ENCODE data around the gene DCHS1.

The DCHS1 gene

GRCh38 chr11:6648501-6648900 lies 7.1 kb downstream of the DCHS1 start:
- no peak for DNase-seq (ENCODE audit: low spot score)
- FAIRE-seq = no peak

GRCh38 chr11:6647836-6648235 lies 7.8 kb downstream of the DCHS1 start:
- no peak for DNase-seq (ENCODE audit: low spot score)
- no peak for FAIRE-seq

GRCh38 chr11:6646918-6647679 lies 8.5 kb downstream of the DCHS1 start:
- FAIRE-seq (no peak), DNase-seq (ENCODE audit: low spot score) (no peak)

- DNase-seq (ENCODE audit: low spot score) = no peak
- no peak for FAIRE-seq
These were observed 9.1 kb downstream of the DCHS1 start for GRCh38 chr11:6646576-6646917.

- DNase-seq (ENCODE audit: low spot score) = no peak
- FAIRE-seq = no peak
These were observed 9.5 kb downstream of the DCHS1 start for GRCh38 chr11:6646071-6646470.

- no peak for FAIRE-seq
- no peak for DNase-seq (ENCODE audit: low spot score)
These were observed 12.7 kb downstream of the DCHS1 start for GRCh38 chr11:6642957-6643356.

GRCh38 chr11:6640985-6641701 lies 14.5 kb downstream of the DCHS1 start:
- no peak for DNase-seq (ENCODE audit: low spot score)

GRCh38 chr11:6640036-6640984 lies 15.3 kb downstream of the DCHS1 start:
- DNase-seq (ENCODE audit: low spot score) = no peak
- no peak for FAIRE-seq

More at GRCh38 chr11:6640985-6641701, 14.5 kb downstream of the DCHS1 start:
- FAIRE-seq = no peak

GRCh38 chr11:6638429-6638828 lies 17.2 kb downstream of the DCHS1 start:
- DNase-seq (ENCODE audit: low spot score) (no peak), FAIRE-seq (no peak)

- no peak for FAIRE-seq
- DNase-seq (ENCODE audit: low spot score) = no peak
These were observed 17.7 kb downstream of the DCHS1 start for GRCh38 chr11:6637871-6638270.

- FAIRE-seq = no peak
- no peak for DNase-seq (ENCODE audit: low spot score)
These were observed 19.1 kb downstream of the DCHS1 start for GRCh38 chr11:6636480-6636879.

- no peak for DNase-seq (ENCODE audit: low spot score)
- no peak for FAIRE-seq
These were observed 20.3 kb downstream of the DCHS1 start for GRCh38 chr11:6635082-6635932.

GRCh38 chr11:6634534-6634933 lies 21.1 kb downstream of the DCHS1 start:
- DNase-seq (ENCODE audit: low spot score) (no peak), FAIRE-seq (no peak)

- DNase-seq (ENCODE audit: low spot score) = no peak
- FAIRE-seq = no peak
These were observed 21.9 kb downstream of the DCHS1 start for GRCh38 chr11:6633422-6634408.

- no peak for FAIRE-seq
- DNase-seq (ENCODE audit: low spot score) = no peak
These were observed 23.2 kb downstream of the DCHS1 start for GRCh38 chr11:6632116-6633073.

GRCh38 chr11:6631361-6631890 lies 24.2 kb downstream of the DCHS1 start:
- DNase-seq (ENCODE audit: low spot score) (no peak), FAIRE-seq (no peak)

GRCh38 chr11:6630632-6631291 lies 24.8 kb downstream of the DCHS1 start:
- FAIRE-seq (no peak), DNase-seq (ENCODE audit: low spot score) (no peak)
